ENCODE data around the gene POLN. TPM values are rescaled to one million over a fixed set of nuclear protein-coding genes. Genes with fewer than 3 reads are reported as not detected.
"Not testable (repeated sequence)": the region's sequence is repeated elsewhere in the genome, so short reads cannot be mapped to it uniquely, and the experiment has no call there.

POLN gene
- total RNA-seq, 1 experiment from 2014 or later: 2.4 TPM

- Histone ChIP-seq H3K27me3 (ENCODE audit: control insufficient read depth, insufficient read depth, low read length) (no peaks in the 10 kb centered on the region), H3K36me3 (replicated peaks; ENCODE audit: control insufficient read depth, insufficient read depth, low read length) (no peaks in the 10 kb centered on the region), H3K4me3 (ENCODE audit: insufficient read depth, low read depth, low read length) (no peak overlapping the region)
- DNase-seq: no peak
These were observed 73.2 kb downstream of the POLN start for GRCh38 chr4:2168469-2169319.

GRCh38 chr4:2166253-2166652 lies 75.7 kb downstream of the POLN start:
- Histone ChIP-seq H3K4me3 (ENCODE audit: insufficient read depth, low read depth, low read length) (no peak overlapping the region), H3K36me3 (replicated peaks; ENCODE audit: control insufficient read depth, insufficient read depth, low read length) (no peaks in the 10 kb centered on the region), H3K27me3 (ENCODE audit: control insufficient read depth, insufficient read depth, low read length) (no peaks in the 10 kb centered on the region)
- DNase-seq: no peak

- Histone ChIP-seq H3K36me3 (replicated peaks; ENCODE audit: control insufficient read depth, insufficient read depth, low read length) (no peaks in the 10 kb centered on the region), H3K4me3 (ENCODE audit: insufficient read depth, low read depth, low read length) (no peak overlapping the region), H3K27me3 (ENCODE audit: control insufficient read depth, insufficient read depth, low read length) (no peaks in the 10 kb centered on the region)
- no peak for DNase-seq
These were observed 76.5 kb downstream of the POLN start for GRCh38 chr4:2165391-2165790.

GRCh38 chr4:2163311-2163821 lies 78.6 kb downstream of the POLN start:
- H3K36me3 ChIP-seq (replicated peaks; ENCODE audit: control insufficient read depth, insufficient read depth, low read length): no peaks in the 10 kb centered on the region
- no peak for DNase-seq
- no peaks in the 10 kb centered on the region for H3K27me3 ChIP-seq (ENCODE audit: control insufficient read depth, insufficient read depth, low read length)
- no peak overlapping the region for H3K4me3 ChIP-seq (ENCODE audit: insufficient read depth, low read depth, low read length)

GRCh38 chr4:2161092-2161703 lies 80.7 kb downstream of the POLN start:
- DNase-seq; H3K27me3 ChIP-seq (ENCODE audit: control insufficient read depth, insufficient read depth, low read length); H3K4me3 ChIP-seq (ENCODE audit: insufficient read depth, low read depth, low read length); H3K36me3 ChIP-seq (replicated peaks; ENCODE audit: control insufficient read depth, insufficient read depth, low read length): not testable (repeated sequence)

- Histone ChIP-seq H3K4me3 (ENCODE audit: insufficient read depth, low read depth, low read length) (no peak overlapping the region), H3K27me3 (ENCODE audit: control insufficient read depth, insufficient read depth, low read length) (no peaks in the 10 kb centered on the region), H3K36me3 (replicated peaks; ENCODE audit: control insufficient read depth, insufficient read depth, low read length) (no peaks in the 10 kb centered on the region)
- DNase-seq: no peak
These were observed 82.0 kb downstream of the POLN start for GRCh38 chr4:2159931-2160330.

GRCh38 chr4:2155246-2155645 lies 86.7 kb downstream of the POLN start:
- no peak for DNase-seq
- Histone ChIP-seq H3K4me3 (ENCODE audit: insufficient read depth, low read depth, low read length) (no peak overlapping the region), H3K36me3 (replicated peaks; ENCODE audit: control insufficient read depth, insufficient read depth, low read length) (no peaks in the 10 kb centered on the region), H3K27me3 (ENCODE audit: control insufficient read depth, insufficient read depth, low read length) (no peaks in the 10 kb centered on the region)

GRCh38 chr4:2154215-2154740 lies 87.6 kb downstream of the POLN start:
- no peaks in the 10 kb centered on the region; the same call in 1 of the 2 replicates for H3K27me3 ChIP-seq (ENCODE audit: control insufficient read depth, insufficient read depth, low read length)
- no peak overlapping the region for H3K4me3 ChIP-seq (ENCODE audit: insufficient read depth, low read depth, low read length)
- no peaks in the 10 kb centered on the region for H3K36me3 ChIP-seq (replicated peaks; ENCODE audit: control insufficient read depth, insufficient read depth, low read length)
- no peak for DNase-seq

- no peak for DNase-seq
- Histone ChIP-seq H3K4me3 (ENCODE audit: insufficient read depth, low read depth, low read length) (no peak overlapping the region), H3K36me3 (replicated peaks; ENCODE audit: control insufficient read depth, insufficient read depth, low read length) (no peaks in the 10 kb centered on the region), H3K27me3 (ENCODE audit: control insufficient read depth, insufficient read depth, low read length) (peaks cover 5% of the 10 kb centered on the region; the same call in 1 of the 2 replicates)
These were observed 90.4 kb downstream of the POLN start for GRCh38 chr4:2151544-2151943.

- DNase-seq: no peak
- H3K27me3 ChIP-seq (ENCODE audit: control insufficient read depth, insufficient read depth, low read length): peaks cover 9% of the 10 kb centered on the region
- H3K36me3 ChIP-seq (replicated peaks; ENCODE audit: control insufficient read depth, insufficient read depth, low read length): no peaks in the 10 kb centered on the region
- no peak overlapping the region for H3K4me3 ChIP-seq (ENCODE audit: insufficient read depth, low read depth, low read length)
These were observed 91.8 kb downstream of the POLN start for GRCh38 chr4:2150076-2150475.

GRCh38 chr4:2142630-2143427 lies 99.1 kb downstream of the POLN start:
- DNase-seq: no peak
- H3K27me3 ChIP-seq (ENCODE audit: control insufficient read depth, insufficient read depth, low read length): peaks cover 63% of the 10 kb centered on the region
- no peaks in the 10 kb centered on the region for H3K36me3 ChIP-seq (replicated peaks; ENCODE audit: control insufficient read depth, insufficient read depth, low read length)
- no peak overlapping the region for H3K4me3 ChIP-seq (ENCODE audit: insufficient read depth, low read depth, low read length)

- peaks cover 64% of the 10 kb centered on the region for H3K27me3 ChIP-seq (ENCODE audit: control insufficient read depth, insufficient read depth, low read length)
- no peak overlapping the region for H3K4me3 ChIP-seq (ENCODE audit: insufficient read depth, low read depth, low read length)
- no peaks in the 10 kb centered on the region for H3K36me3 ChIP-seq (replicated peaks; ENCODE audit: control insufficient read depth, insufficient read depth, low read length)
- peak; percentile 74 for DNase-seq
These were observed 100.0 kb downstream of the POLN start for GRCh38 chr4:2141762-2142451.

GRCh38 chr4:2141022-2141761 lies 100.7 kb downstream of the POLN start:
- DNase-seq: no peak
- Histone ChIP-seq H3K27me3 (ENCODE audit: control insufficient read depth, insufficient read depth, low read length) (peaks cover 63% of the 10 kb centered on the region), H3K36me3 (replicated peaks; ENCODE audit: control insufficient read depth, insufficient read depth, low read length) (no peaks in the 10 kb centered on the region), H3K4me3 (ENCODE audit: insufficient read depth, low read depth, low read length) (no peak overlapping the region)

Measured in H7 (cell line).